Measurements from ENCODE around the gene ZNF616. TPM values are rescaled to one million over a fixed set of nuclear protein-coding genes. Genes with fewer than 3 reads are reported as not detected.

Gene ZNF616
- total RNA-seq, 1 donor from 2014 or later = 13.6 TPM

GRCh38 chr19:52095172-52096014 is 44.3 kb downstream of the ZNF616 start, which contains the start of gene ZNF841:
TSS of gene ZNF841 (minus strand) at chr19:52095765. CDS start at chr19:52084801, 10,964 bp downstream.
- peak within 1 kb of the TSS; percentile 96 for H3K27ac Mint-ChIP-seq (ENCODE audit: unreplicated experiment)
- peaks cover 38% of the 10 kb centered on the region for H3K9me3 Mint-ChIP-seq (ENCODE audit: low read depth)
- DNase-seq (ENCODE audit: low spot score) = peak; percentile 97
- peaks cover 28% of the 10 kb centered on the region for H3K4me1 Mint-ChIP-seq (ENCODE audit: low read depth)
- peaks cover 28% of the 10 kb centered on the region for H3K36me3 Mint-ChIP-seq (ENCODE audit: low read depth)
- H3K4me3 Mint-ChIP-seq (ENCODE audit: unreplicated experiment) = peak within 1 kb of the TSS; percentile 99
- TF ChIP-seq CTCF (IDR thresholded peaks at IDR 0.05) = peak; percentile 44
- no peaks in the 10 kb centered on the region for H3K27me3 Mint-ChIP-seq (ENCODE audit: low read depth)

- peaks cover 35% of the 10 kb centered on the region for H3K9me3 Mint-ChIP-seq (ENCODE audit: low read depth)
- H3K36me3 Mint-ChIP-seq (ENCODE audit: low read depth) = peaks cover 34% of the 10 kb centered on the region
- no peaks in the 10 kb centered on the region for H3K27me3 Mint-ChIP-seq (ENCODE audit: low read depth)
- TF ChIP-seq CTCF (IDR thresholded peaks at IDR 0.05) = no peak
- H3K4me3 Mint-ChIP-seq (ENCODE audit: unreplicated experiment) = peak overlapping the region; percentile 99
- DNase-seq (ENCODE audit: low spot score) = no peak
- H3K27ac Mint-ChIP-seq (ENCODE audit: unreplicated experiment) = peak overlapping the region; percentile 96
- H3K4me1 Mint-ChIP-seq (ENCODE audit: low read depth) = peaks cover 28% of the 10 kb centered on the region
Measured at GRCh38 chr19:52094526-52095130, 45.1 kb downstream of the ZNF616 start.

GRCh38 chr19:52086481-52086880 is 53.3 kb downstream of the ZNF616 start:
- Mint-ChIP-seq H3K4me3 (ENCODE audit: unreplicated experiment) (no peak overlapping the region), H3K36me3 (ENCODE audit: low read depth) (peaks cover 86% of the 10 kb centered on the region), H3K27ac (ENCODE audit: unreplicated experiment) (no peak overlapping the region), H3K9me3 (ENCODE audit: low read depth) (peaks cover 43% of the 10 kb centered on the region), H3K4me1 (ENCODE audit: low read depth) (peaks cover 3% of the 10 kb centered on the region), H3K27me3 (ENCODE audit: low read depth) (no peaks in the 10 kb centered on the region)
- no peak for DNase-seq (ENCODE audit: low spot score)
- no peak for TF ChIP-seq CTCF (IDR thresholded peaks at IDR 0.05)

GRCh38 chr19:52070496-52070895 is 69.2 kb downstream of the ZNF616 start:
- H3K36me3 Mint-ChIP-seq (ENCODE audit: low read depth) = peaks cover 94% of the 10 kb centered on the region
- no peak overlapping the region for H3K4me3 Mint-ChIP-seq (ENCODE audit: unreplicated experiment)

More at GRCh38 chr19:52070496-52070895, 69.2 kb downstream of the ZNF616 start:
- TF ChIP-seq CTCF (IDR thresholded peaks at IDR 0.05) = no peak
- H3K4me1 Mint-ChIP-seq (ENCODE audit: low read depth) = no peaks in the 10 kb centered on the region
- H3K9me3 Mint-ChIP-seq (ENCODE audit: low read depth) = peaks cover 77% of the 10 kb centered on the region
- DNase-seq (ENCODE audit: low spot score) = no peak
- no peaks in the 10 kb centered on the region for H3K27me3 Mint-ChIP-seq (ENCODE audit: low read depth)
- no peak overlapping the region for H3K27ac Mint-ChIP-seq (ENCODE audit: unreplicated experiment)
